ENCODE data around the gene RTN4. TPM values are rescaled to one million over a fixed set of nuclear protein-coding genes. Genes with fewer than 3 reads are reported as not detected.
A peak's percentile ranks its signal among the peaks of the same experiment; 100 is the strongest.

RTN4 gene
- total and polyA plus RNA-seq, 2 donors from 2014 or later: 296 to 329 TPM

- no peaks in the 10 kb centered on the region for H3K36me3 ChIP-seq (ENCODE audit: control insufficient read depth in 2 of 3, insufficient read depth in 3 of 3, low read length in 3 of 3)
- H3K4me1 ChIP-seq (ENCODE audit: control insufficient read depth in 2 of 3, insufficient read depth in 2 of 3, low read depth in 1 of 3, low read length in 3 of 3): peaks cover 0 to 41% (median 6%) of the 10 kb centered on the region in 3 donors
- no peak for TF ChIP-seq CTCF (IDR thresholded peaks at IDR 0.05; ENCODE audit: borderline replicate concordance, extremely low read depth, insufficient read depth)
- peak overlapping the region; percentile 45 to 88 (median 82) for H3K4me3 ChIP-seq (ENCODE audit: low read length in 3 of 3)
- intact Hi-C loops (cut with DNase I): loop anchor here (10.0 kb wide), 1 partner anchor 155 kb away; no protein-coding TSS in a partner anchor
- no peak for FAIRE-seq
- H3K27me3 ChIP-seq (ENCODE audit: control insufficient read depth, insufficient read depth, low read length): no peaks in the 10 kb centered on the region
- peak in 1 of 5 donors; percentile 11 for DNase-seq
- no peaks in the 10 kb centered on the region for H3K9me3 ChIP-seq (ENCODE audit: control insufficient read depth in 2 of 3, insufficient read depth in 1 of 3, low read length in 3 of 3)
- H3K9ac ChIP-seq (ENCODE audit: low read length in 3 of 3): peak overlapping the region; percentile 24 to 74 (median 63)
- H3K27ac ChIP-seq (ENCODE audit: low read depth in 2 of 2, low read length in 2 of 2): peak overlapping the region; percentile 53 to 80
These were observed 40.8 kb downstream of the RTN4 start for GRCh38 chr2:55009277-55010060.

GRCh38 chr2:55006306-55006705 is 43.9 kb downstream of the RTN4 start:
- H3K4me3 ChIP-seq (ENCODE audit: low read length in 3 of 3): peak overlapping the region in 2 of 3 donors; percentile 47 to 82
- H3K9ac ChIP-seq (ENCODE audit: low read length in 3 of 3): peak overlapping the region in 2 of 3 donors; percentile 22 to 35
- no peaks in the 10 kb centered on the region for H3K9me3 ChIP-seq (ENCODE audit: control insufficient read depth in 2 of 3, insufficient read depth in 1 of 3, low read length in 3 of 3)
- DNase-seq (no peak), FAIRE-seq (no peak)
- H3K4me1 ChIP-seq (ENCODE audit: control insufficient read depth in 2 of 3, insufficient read depth in 2 of 3, low read depth in 1 of 3, low read length in 3 of 3): peaks cover 0 to 14% (median 6%) of the 10 kb centered on the region in 3 donors
- H3K36me3 ChIP-seq (ENCODE audit: control insufficient read depth in 2 of 3, insufficient read depth in 3 of 3, low read length in 3 of 3): no peaks in the 10 kb centered on the region
- H3K27me3 ChIP-seq (ENCODE audit: control insufficient read depth, insufficient read depth, low read length): no peaks in the 10 kb centered on the region
- H3K27ac ChIP-seq (ENCODE audit: low read depth in 2 of 2, low read length in 2 of 2): peak overlapping the region; percentile 13 to 59
- TF ChIP-seq CTCF (IDR thresholded peaks at IDR 0.05; ENCODE audit: borderline replicate concordance, extremely low read depth, insufficient read depth): no peak
- intact Hi-C loops (cut with DNase I): no loop called here

- Histone ChIP-seq H3K4me1 (ENCODE audit: control insufficient read depth in 2 of 3, insufficient read depth in 2 of 3, low read depth in 1 of 3, low read length in 3 of 3) (peaks cover 0 to 18% (median 4%) of the 10 kb centered on the region in 3 donors), H3K4me3 (ENCODE audit: low read length in 3 of 3) (no peak overlapping the region), H3K9ac (ENCODE audit: low read length in 3 of 3) (no peak overlapping the region), H3K27ac (ENCODE audit: low read depth in 2 of 2, low read length in 2 of 2) (no peak overlapping the region), H3K9me3 (ENCODE audit: control insufficient read depth in 2 of 3, insufficient read depth in 1 of 3, low read length in 3 of 3) (no peaks in the 10 kb centered on the region), H3K27me3 (ENCODE audit: control insufficient read depth, insufficient read depth, low read length) (no peaks in the 10 kb centered on the region), H3K36me3 (ENCODE audit: control insufficient read depth in 2 of 3, insufficient read depth in 3 of 3, low read length in 3 of 3) (no peaks in the 10 kb centered on the region)
- no peak for TF ChIP-seq CTCF (IDR thresholded peaks at IDR 0.05; ENCODE audit: borderline replicate concordance, extremely low read depth, insufficient read depth)
- DNase-seq (no peak), FAIRE-seq (no peak)
- intact Hi-C loops (cut with DNase I): no loop called here
These were observed 46.3 kb downstream of the RTN4 start for GRCh38 chr2:55003706-55004639.
